GM12878 (cell line): Measurements from ENCODE around the gene KCTD12. TPM values are rescaled to one million over a fixed set of nuclear protein-coding genes. Genes with fewer than 3 reads are reported as not detected.

Source experiments
- ATAC-seq: fragments of 200-7000 bp; cut with Tn5 transposase; 3 replicates; pipeline ENCODE4 v1.9.1; 2020; ENCODE audit warnings: mild to moderate bottlenecking, moderate library complexity
- BruUV-seq: library from RNA; stranded (reverse); fragments of 400-500 nt; replicated peaks from 2 replicates; lab custom pipeline; 2021; lab: Mats Ljungman, UMichigan
- CTCF ChIA-PET: fragments of 300-600 bp; sonication (Branson Sonifier 250); formaldehyde crosslinking; extraction: SDS; loops from one replicate; lab custom pipeline; 2021; ENCODE audit warnings: inconsistent platforms; lab: Yijun Ruan, JAX
- POLR2A ChIA-PET: fragments of 350-600 bp; formaldehyde crosslinking; extraction: SDS; loops from one replicate; lab custom pipeline; 2021; ENCODE audit warnings: inconsistent platforms; lab: Charles Lee
- RAD21 ChIA-PET: fragments of 300-600 bp; sonication (Branson Sonifier 250); formaldehyde crosslinking; loops from one replicate; lab custom pipeline; 2023; ENCODE audit warnings: antibody characterized with exemption; ENCODE audit not compliant: unreplicated experiment; lab: Charles Lee
- SMC1A ChIA-PET: fragments of 300-600 bp; sonication (Branson Sonifier 250); formaldehyde crosslinking; loops from one replicate; lab custom pipeline; 2023; ENCODE audit not compliant: unreplicated experiment, uncharacterized antibody; lab: Charles Lee
- DNase-seq: peaks from one replicate; pipeline ENCODE4 v3.0.0-alpha.2; 2011; ENCODE audit warnings: low read depth, low spot score
- FAIRE-seq: peaks from 3 replicates; lab custom pipeline; 2011; peaks lifted over from hg19 to GRCh38; lab: Jason Lieb, UNC
- H2AFZ ChIP-seq: 2 replicates; pipeline ENCODE4 v1.6.0; 2011; ENCODE audit warnings: low read depth, low read length, control low read depth; ENCODE audit not compliant: control insufficient read depth
- H3K27ac ChIP-seq: 2 replicates; pipeline ENCODE4 v1.5.1; 2011; ENCODE audit warnings: control low read depth; ENCODE audit not compliant: control insufficient read depth, insufficient read depth
- H3K27me3 ChIP-seq, 2 experiments: replicated peaks in 1 of 2; 2 replicates each; pipeline versions ENCODE4 v1.6.0 to v1.6.1; 2011; ENCODE audit warnings: low read length in 1 of 2; ENCODE audit not compliant: control insufficient read depth in 2 of 2, insufficient read depth in 2 of 2
- H3K36me3 ChIP-seq, 2 experiments: 2 replicates each; pipeline ENCODE4 v1.5.1; 2011; ENCODE audit warnings: low read length in 1 of 2; ENCODE audit not compliant: control insufficient read depth in 2 of 2, insufficient read depth in 2 of 2
- H3K4me1 ChIP-seq: 2 replicates; pipeline ENCODE4 v1.6.1; 2011; ENCODE audit warnings: mild to moderate bottlenecking, low read length, moderate library complexity, mixed read lengths; ENCODE audit not compliant: control insufficient read depth, insufficient read depth
- H3K4me2 ChIP-seq: 2 replicates; pipeline ENCODE4 v1.6.0; 2011; ENCODE audit warnings: control low read depth; ENCODE audit not compliant: control insufficient read depth, insufficient read depth
- H3K4me3 ChIP-seq: fragments of 200-600 bp; sonication (generic); 2 replicates; pipeline ENCODE4 v1.5.1; 2016
- H3K79me2 ChIP-seq: 2 replicates; pipeline ENCODE4 v1.6.0; 2011; ENCODE audit warnings: low read length; ENCODE audit not compliant: control insufficient read depth, insufficient read depth
- H3K9ac ChIP-seq: 2 replicates; pipeline ENCODE4 v1.8.0; 2011; ENCODE audit warnings: low read length, control low read depth, mixed read lengths; ENCODE audit not compliant: control insufficient read depth, insufficient read depth
- H3K9me3 ChIP-seq: replicated peaks from 3 replicates; pipeline ENCODE4 v1.5.1; 2011; ENCODE audit warnings: mild to moderate bottlenecking, low read length; ENCODE audit not compliant: control insufficient read depth, insufficient read depth
- H4K20me1 ChIP-seq: 2 replicates; pipeline ENCODE4 v1.6.0; 2011; ENCODE audit not compliant: control insufficient read depth, insufficient read depth
- ETV6 ChIP-seq, 2 experiments: fragments of 450-650 bp in 1 of 2; IDR thresholded peaks in 1 of 2; conservative IDR thresholded peaks in 1 of 2; 2 replicates each; pipeline ENCODE4 v1.6.1; 2014; ENCODE audit warnings: antibody characterized with exemption in 1 of 2, borderline replicate concordance in 1 of 2, low read depth in 1 of 2, mild to moderate bottlenecking in 1 of 2, moderate library complexity in 1 of 2
- WGBS: methylation state at CpG from one replicate; pipeline ENCODE4 v1.1.6; 2016; ENCODE audit warnings: low lambda C conversion rate; ENCODE audit not compliant: insufficient replicate concordance, insufficient coverage; ENCODE audit errors: missing lambda C conversion rate; 5-methylcytosine and 5-hydroxymethylcytosine counted together
- in situ Hi-C: fragments of 300-500 bp; cut with MboI; formaldehyde crosslinking; loops from 9 replicates; pipeline ENCODE4 v1.14.3; 2018; ENCODE audit warnings: mixed read lengths
- intact Hi-C: fragments of 100-400 bp; cut with micrococcal nuclease; formaldehyde crosslinking; loops from one replicate; pipeline ENCODE4 v1.14.2; 2022; ENCODE audit not compliant: unreplicated experiment
- polyA plus RNA-seq, 11 experiments: library from polyadenylated mRNA; depleted of rRNA in 4 of 11; unstranded in 6 of 11; stranded (reverse) in 5 of 11; fragments of >200 nt; fragmentation: Nextera tagmentation in 4 of 11; fragmentation: Illumina TruSeq in 1 of 11; extraction: Ambion mirVana in 4 of 11; extraction: Trizol in 1 of 11; gene quantifications; 1 replicate in 1 of 11; 2 replicates in 10 of 11; pipeline versions ENCODE4 v1.2.1 to v1.2.3, GENCODE V29; 2011 to 2016; ENCODE audit warnings: inconsistent platforms in 2 of 11, missing spikeins in 2 of 11, low read depth in 1 of 11
- total RNA-seq, 4 experiments: library from RNA; depleted of rRNA in 3 of 4; stranded (reverse); fragments of >200 nt in 3 of 4; fragmentation: Illumina TruSeq in 1 of 4; extraction: Trizol in 1 of 4; gene quantifications; 2 replicates each; pipeline versions ENCODE4 v1.2.1 to v1.2.3, GENCODE V29; 2013 to 2021
- TF ChIP-seq, protein P1 (sequence below), 3 experiments: IDR thresholded peaks in 2 of 3; conservative IDR thresholded peaks in 1 of 3; 2 replicates each; pipeline ENCODE4 v1.5.1; 2011; ENCODE audit warnings: low read depth in 3 of 3, low read length in 3 of 3, mild to moderate bottlenecking in 3 of 3, control low read depth in 2 of 3, moderate library complexity in 2 of 3, inconsistent platforms in 1 of 3, mixed read lengths in 1 of 3; ENCODE audit not compliant: control insufficient read depth in 2 of 3, insufficient read depth in 1 of 3; ENCODE audit errors: extremely low read depth in 1 of 3
- TF ChIP-seq, protein P2 (sequence below): fragments of 450-650 bp; IDR thresholded peaks from 2 replicates; pipeline ENCODE4 v1.6.1; 2017; ENCODE audit warnings: borderline replicate concordance

KCTD12 gene
- total and polyA plus RNA-seq, 10 of the 15 experiments (the other 5 are each of a cell fraction or from before 2014, with no cell fraction given): 0.24 to 2.9 (median 0.92) TPM

DNA sequence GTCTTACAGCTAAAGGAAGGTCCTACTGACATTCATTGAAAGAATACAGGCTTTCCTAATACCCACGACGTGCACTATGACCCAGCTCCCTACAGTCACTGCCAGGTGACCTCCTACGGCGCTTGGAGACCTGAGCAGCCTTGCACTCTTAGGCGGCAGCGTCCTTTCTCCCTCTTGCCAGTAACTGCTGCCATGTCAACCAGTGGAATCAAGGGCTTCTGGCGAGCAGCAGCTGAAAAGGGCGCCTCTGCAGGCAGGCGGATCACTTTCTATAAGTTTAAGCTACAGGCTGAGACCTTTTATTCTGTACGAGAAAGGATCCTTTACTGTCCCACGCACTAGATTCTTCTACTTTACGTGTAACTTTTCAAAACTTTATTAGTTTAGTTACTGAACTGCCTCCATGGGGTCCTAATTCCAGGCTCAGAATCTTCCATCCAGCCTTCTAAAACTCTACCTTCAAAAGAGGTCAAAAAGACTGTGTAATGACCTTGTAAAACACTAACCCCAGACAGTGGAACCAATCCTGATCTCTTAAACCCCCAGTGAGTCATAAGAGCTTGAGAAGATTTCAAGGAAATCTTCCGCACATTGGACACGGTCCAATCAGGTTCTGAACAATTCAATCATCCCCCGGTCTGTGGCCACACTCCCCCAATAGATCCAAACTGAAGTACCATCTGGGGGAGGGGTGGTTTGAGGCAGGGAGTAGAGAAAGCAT, 1.9 kb downstream of the KCTD12 start:
- Histone ChIP-seq H2AFZ (peak overlapping the region; percentile 86), H4K20me1 (no peaks in the 10 kb centered on the region), H3K27me3 (peaks cover 0 to 4% of the 10 kb centered on the region in 2 experiments; a peak in 2 of 4 replicates), H3K4me3 (peak overlapping the region; percentile 72; the same call in 1 of the 2 replicates), H3K36me3 (no peaks in the 10 kb centered on the region), H3K9me3 (no peaks in the 10 kb centered on the region; the same call in 2 of the 3 replicates), H3K4me1 (no peaks in the 10 kb centered on the region), H3K27ac (no peak overlapping the region), H3K4me2 (peak overlapping the region; percentile 93), H3K9ac (no peak overlapping the region), H3K79me2 (no peaks in the 10 kb centered on the region)
- DNase-seq: no peak
- TF ChIP-seq, protein P1, sequence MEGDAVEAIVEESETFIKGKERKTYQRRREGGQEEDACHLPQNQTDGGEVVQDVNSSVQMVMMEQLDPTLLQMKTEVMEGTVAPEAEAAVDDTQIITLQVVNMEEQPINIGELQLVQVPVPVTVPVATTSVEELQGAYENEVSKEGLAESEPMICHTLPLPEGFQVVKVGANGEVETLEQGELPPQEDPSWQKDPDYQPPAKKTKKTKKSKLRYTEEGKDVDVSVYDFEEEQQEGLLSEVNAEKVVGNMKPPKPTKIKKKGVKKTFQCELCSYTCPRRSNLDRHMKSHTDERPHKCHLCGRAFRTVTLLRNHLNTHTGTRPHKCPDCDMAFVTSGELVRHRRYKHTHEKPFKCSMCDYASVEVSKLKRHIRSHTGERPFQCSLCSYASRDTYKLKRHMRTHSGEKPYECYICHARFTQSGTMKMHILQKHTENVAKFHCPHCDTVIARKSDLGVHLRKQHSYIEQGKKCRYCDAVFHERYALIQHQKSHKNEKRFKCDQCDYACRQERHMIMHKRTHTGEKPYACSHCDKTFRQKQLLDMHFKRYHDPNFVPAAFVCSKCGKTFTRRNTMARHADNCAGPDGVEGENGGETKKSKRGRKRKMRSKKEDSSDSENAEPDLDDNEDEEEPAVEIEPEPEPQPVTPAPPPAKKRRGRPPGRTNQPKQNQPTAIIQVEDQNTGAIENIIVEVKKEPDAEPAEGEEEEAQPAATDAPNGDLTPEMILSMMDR (IDR thresholded peaks at IDR 0.05 in 2 of 3, conservative IDR thresholded peaks at IDR 0.05 in 1 of 3; ENCODE audit: control insufficient read depth in 2 of 3, extremely low read depth in 1 of 3, insufficient read depth in 1 of 3, low read depth in 3 of 3, low read length in 3 of 3): peak in 2 of 3 experiments; percentile 13; a peak in 3 of 6 replicates
- no peak for TF ChIP-seq ETV6 (conservative IDR thresholded peaks at IDR 0.05 in 1 of 2, IDR thresholded peaks at IDR 0.05 in 1 of 2; ENCODE audit: borderline replicate concordance in 1 of 2, low read depth in 1 of 2)
- TF ChIP-seq, protein P2, sequence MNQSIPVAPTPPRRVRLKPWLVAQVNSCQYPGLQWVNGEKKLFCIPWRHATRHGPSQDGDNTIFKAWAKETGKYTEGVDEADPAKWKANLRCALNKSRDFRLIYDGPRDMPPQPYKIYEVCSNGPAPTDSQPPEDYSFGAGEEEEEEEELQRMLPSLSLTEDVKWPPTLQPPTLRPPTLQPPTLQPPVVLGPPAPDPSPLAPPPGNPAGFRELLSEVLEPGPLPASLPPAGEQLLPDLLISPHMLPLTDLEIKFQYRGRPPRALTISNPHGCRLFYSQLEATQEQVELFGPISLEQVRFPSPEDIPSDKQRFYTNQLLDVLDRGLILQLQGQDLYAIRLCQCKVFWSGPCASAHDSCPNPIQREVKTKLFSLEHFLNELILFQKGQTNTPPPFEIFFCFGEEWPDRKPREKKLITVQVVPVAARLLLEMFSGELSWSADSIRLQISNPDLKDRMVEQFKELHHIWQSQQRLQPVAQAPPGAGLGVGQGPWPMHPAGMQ: no peak
- ChIA-PET RAD21 (interaction anchor here (1.1 to 1.6 kb wide), 3 partner anchors 10 to 27 kb away, joined by 3 read pairs; no protein-coding TSS in a partner anchor), SMC1A (interaction anchor here (0.6 kb wide), 1 partner anchor 43 kb away, joined by 5 read pairs; no protein-coding TSS in a partner anchor), CTCF (interaction anchor here (1.2 to 1.6 kb wide), 3 partner anchors 20 to 96 kb away, joined by 3 to 5 read pairs (median 5); no protein-coding TSS in a partner anchor), POLR2A (no interaction called here)
- in situ Hi-C loops: no loop called here
- no peak for FAIRE-seq
- no peak for ATAC-seq
- intact Hi-C loops: no loop called here
- no TSS peak for BruUV-seq
- 2% methylated on average over 15 of the region's 15 CpGs for WGBS
